Left lung (tissue), 10 donors: ENCODE results near the gene DGCR2. TPM values are rescaled to one million over a fixed set of nuclear protein-coding genes. Genes with fewer than 3 reads are reported as not detected.
A peak's percentile ranks its signal among the peaks of the same experiment; 100 is the strongest.

Source experiments
- ATAC-seq: fragments of 200-7000 bp; cut with Tn5 transposase; one replicate; pipeline ENCODE4 v1.9.1; 2020; ENCODE audit warnings: moderate library complexity
- DNase-seq, 4 donors: peaks; one replicate each; pipeline ENCODE4 v3.0.0-alpha.2; 2013 to 2020
- H3K27ac ChIP-seq, 2 donors: fragments of 200-600 bp; sonication (generic) in 1 of 2; one replicate each; pipeline versions ENCODE4 v1.5.0 to v1.8.0; 2020 to 2021
- H3K27me3 ChIP-seq, 2 donors: fragments of 200-600 bp; sonication (generic) in 1 of 2; one replicate each; pipeline versions ENCODE4 v1.5.0 to v1.8.0; 2020 to 2021
- H3K36me3 ChIP-seq, 2 donors: fragments of 200-600 bp; sonication (generic) in 1 of 2; one replicate each; pipeline versions ENCODE4 v1.5.0 to v1.8.0; 2020 to 2021
- H3K4me1 ChIP-seq, 2 donors: fragments of 200-600 bp; one replicate each; pipeline ENCODE4 v1.8.0; 2021
- H3K4me3 ChIP-seq, 2 donors: fragments of 200-600 bp; sonication (generic) in 1 of 2; one replicate each; pipeline versions ENCODE4 v1.5.0 to v1.8.0; 2020 to 2021; ENCODE audit warnings: mild to moderate bottlenecking in 1 of 2
- H3K9me3 ChIP-seq, 2 donors: fragments of 200-600 bp; sonication (generic) in 1 of 2; one replicate each; pipeline versions ENCODE4 v1.5.0 to v1.8.0; 2020 to 2021
- CTCF ChIP-seq, 2 donors: fragments of 200-600 bp; sonication (generic) in 1 of 2; IDR thresholded peaks; one replicate each; pipeline versions ENCODE4 v1.5.0 to v1.8.0; 2021; ENCODE audit warnings: antibody characterized with exemption in 2 of 2
- intact Hi-C, 2 donors: fragments of 100-400 bp; cut with DNase I; formaldehyde crosslinking; loops; one replicate each; pipeline versions ENCODE4 v1.11.2 to v1.14.2; 2022
- polyA plus RNA-seq, 6 donors: library from polyadenylated mRNA; unstranded; fragments of 120-200 nt; gene quantifications; one replicate each; pipeline ENCODE4 v1.2.1, GENCODE V29; 2013; ENCODE audit not compliant: insufficient read length in 6 of 6
- total RNA-seq, 2 donors: library from RNA; stranded (reverse); fragmentation: NEBNext Ultra II Directional; extraction: Animal tissue kit (Norgen Biotek cat#: 25700); gene quantifications; one replicate each; pipeline ENCODE4 v1.2.1, GENCODE V29; 2021
- donor health status: DM: no; HTN: yes; CAD: no.
- donor health status: DM: no; HTN: no; CAD: no.

DGCR2 gene
- total and polyA plus RNA-seq, 8 donors = 55.8 to 87.0 (median 68.2) TPM

DNA sequence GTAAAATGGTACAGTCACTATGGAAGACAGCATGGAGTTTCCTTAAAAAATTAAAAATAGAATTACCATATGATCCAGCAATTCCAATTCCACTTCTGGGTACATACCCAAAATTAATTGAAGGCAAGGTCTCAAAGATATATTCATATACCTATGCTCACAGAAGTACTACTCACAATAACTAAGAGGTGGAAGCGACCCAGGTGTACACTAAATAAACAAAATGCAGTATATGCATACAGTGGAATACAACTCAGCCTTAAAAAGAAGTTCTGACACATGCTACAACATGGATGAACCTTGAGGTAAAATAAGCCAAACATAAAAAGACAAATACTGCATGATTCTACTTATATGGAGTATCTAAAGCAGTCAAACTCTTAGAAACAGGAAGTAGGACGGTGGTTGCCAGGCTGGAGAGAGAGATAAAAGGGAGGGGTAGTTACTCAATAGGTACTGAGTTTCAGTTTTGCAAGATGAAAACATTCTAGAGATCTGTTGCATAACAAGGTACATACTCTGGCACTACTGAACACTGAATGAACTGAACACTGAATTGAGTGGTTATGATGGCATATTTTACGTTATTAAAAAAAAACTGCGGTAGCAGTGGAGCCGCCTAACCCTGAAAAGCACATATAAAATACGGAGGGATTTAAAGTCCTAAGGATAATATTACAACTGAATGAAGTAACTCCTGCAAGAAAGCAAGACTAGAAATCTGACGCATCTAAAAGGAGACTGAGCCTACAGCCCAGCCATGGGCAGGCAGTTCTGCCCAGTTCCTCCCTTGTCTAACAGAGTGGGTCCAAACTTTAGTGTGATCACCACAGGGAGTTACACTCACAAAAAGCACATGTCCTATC lies 12.8 kb downstream of the DGCR2 start:
- intact Hi-C loops = no loop called here

DNA sequence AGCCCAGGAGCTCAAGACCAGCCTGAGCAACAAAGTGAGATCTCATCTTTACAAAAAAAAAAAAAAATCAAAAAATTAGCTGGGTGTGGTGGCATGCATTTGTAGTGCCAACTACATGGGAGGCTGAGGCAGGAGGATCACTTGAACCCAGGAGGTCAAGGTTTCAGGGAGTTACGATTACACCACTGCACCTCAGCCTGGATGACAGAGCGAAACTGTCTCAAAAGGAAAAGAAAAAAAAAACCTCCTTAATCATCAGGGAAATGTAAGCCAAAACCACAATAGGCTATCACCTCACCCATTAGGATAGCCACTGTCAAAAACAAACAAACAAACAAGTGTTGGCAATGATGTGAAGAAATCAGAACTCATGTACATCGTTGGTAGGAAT lies 13.4 kb downstream of the DGCR2 start:
- no peak for ATAC-seq
- no peak for TF ChIP-seq CTCF (IDR thresholded peaks at IDR 0.05)
- H3K36me3 ChIP-seq = no peaks in the 10 kb centered on the region
- no peak overlapping the region for H3K4me3 ChIP-seq
- intact Hi-C loops = no loop called here
- no peaks in the 10 kb centered on the region for H3K9me3 ChIP-seq
- no peaks in the 10 kb centered on the region for H3K27me3 ChIP-seq
- H3K4me1 ChIP-seq = peaks cover 23 to 68% of the 10 kb centered on the region in 2 donors
- DNase-seq = no peak
- H3K27ac ChIP-seq = peak overlapping the region; percentile 83 to 93

More for the DNA sequence above, 12.8 kb downstream of the DGCR2 start:
- Histone ChIP-seq H3K27me3 (no peaks in the 10 kb centered on the region), H3K4me1 (peaks cover 23 to 68% of the 10 kb centered on the region in 2 donors), H3K4me3 (no peak overlapping the region), H3K27ac (peak overlapping the region; percentile 83 to 93), H3K9me3 (no peaks in the 10 kb centered on the region), H3K36me3 (no peaks in the 10 kb centered on the region)
- TF ChIP-seq CTCF (IDR thresholded peaks at IDR 0.05) = no peak
- ATAC-seq = peak; percentile 88
- peak in 2 of 4 donors; percentile 63 to 64 for DNase-seq

DNA sequence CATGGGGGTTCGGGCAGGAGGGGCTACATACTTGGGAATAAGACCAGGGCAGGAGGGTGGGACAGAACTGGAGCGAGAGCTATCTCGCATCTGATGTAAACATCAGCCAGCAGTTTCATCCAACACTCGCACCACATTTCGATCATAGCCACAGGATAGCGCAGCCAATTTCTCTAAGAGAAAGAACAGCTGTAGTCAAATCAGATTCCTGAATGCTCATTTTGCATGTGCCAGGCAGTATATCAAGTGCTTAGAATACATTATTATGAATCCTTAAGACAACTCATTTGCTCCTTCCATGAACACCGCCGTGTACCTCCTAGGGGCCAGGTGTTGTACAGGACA lies 14.5 kb downstream of the DGCR2 start:
- no peak overlapping the region for H3K4me3 ChIP-seq
- no peaks in the 10 kb centered on the region for H3K9me3 ChIP-seq
- peak in 1 of 4 donors; percentile 55 for DNase-seq
- no peak for ATAC-seq
- intact Hi-C loops = no loop called here
- peaks cover 23 to 71% of the 10 kb centered on the region in 2 donors for H3K4me1 ChIP-seq
- no peaks in the 10 kb centered on the region for H3K36me3 ChIP-seq
- TF ChIP-seq CTCF (IDR thresholded peaks at IDR 0.05) = no peak
- H3K27me3 ChIP-seq = no peaks in the 10 kb centered on the region
- peak overlapping the region in 1 of 2 donors; percentile 93 for H3K27ac ChIP-seq

DNA sequence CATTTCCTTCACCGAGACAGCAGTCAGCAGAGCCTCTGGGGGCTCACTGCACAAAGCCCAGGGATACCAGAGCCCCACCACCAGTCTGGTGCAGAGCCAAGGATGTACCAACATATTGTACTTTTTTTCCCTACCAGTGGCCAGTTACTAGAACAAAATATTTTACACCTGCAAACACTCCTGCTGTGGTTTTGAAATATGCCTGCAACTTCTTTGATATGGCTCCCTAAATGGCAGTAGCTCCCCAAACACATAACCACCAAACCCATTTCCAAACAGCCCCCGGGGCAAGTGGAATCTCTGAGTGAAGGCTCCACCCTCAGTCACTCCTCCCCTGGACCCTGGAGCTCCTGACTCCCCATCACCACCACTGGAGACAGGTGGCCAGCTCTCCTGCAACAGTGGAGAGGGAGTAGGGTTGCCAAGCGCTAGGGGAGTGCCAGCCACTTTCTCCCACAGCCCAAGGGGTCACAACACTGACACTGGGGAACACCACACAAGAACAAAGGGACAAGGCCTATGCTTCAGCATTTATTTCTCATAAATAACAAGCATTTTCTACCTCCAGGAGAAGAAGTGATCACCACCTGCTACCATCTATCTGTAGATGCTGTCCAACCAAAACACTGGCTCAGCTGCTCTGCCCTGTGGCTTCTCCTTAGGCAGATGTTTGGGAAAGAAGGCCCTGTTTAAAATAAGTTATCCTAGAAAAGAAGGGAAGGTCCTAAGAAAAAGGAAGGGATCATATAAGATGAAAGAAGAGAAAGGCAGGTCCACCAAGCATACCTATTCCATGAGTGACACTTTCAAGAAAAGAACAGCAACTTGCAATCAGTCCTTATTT lies 15.1 kb downstream of the DGCR2 start:
- ATAC-seq (no peak), DNase-seq (no peak)
- H3K4me1 ChIP-seq = peaks cover 23 to 71% of the 10 kb centered on the region in 2 donors
- no peak overlapping the region for H3K4me3 ChIP-seq
- no peaks in the 10 kb centered on the region for H3K27me3 ChIP-seq
- H3K9me3 ChIP-seq = no peaks in the 10 kb centered on the region
- intact Hi-C loops = no loop called here
- peak overlapping the region in 1 of 2 donors; percentile 93 for H3K27ac ChIP-seq
- no peaks in the 10 kb centered on the region for H3K36me3 ChIP-seq
- no peak for TF ChIP-seq CTCF (IDR thresholded peaks at IDR 0.05)
